ENCODE data around the gene RRM2.
"Not testable (repeated sequence)": the region's sequence is repeated elsewhere in the genome, so short reads cannot be mapped to it uniquely, and the experiment has no call there.

Gene RRM2

DNA sequence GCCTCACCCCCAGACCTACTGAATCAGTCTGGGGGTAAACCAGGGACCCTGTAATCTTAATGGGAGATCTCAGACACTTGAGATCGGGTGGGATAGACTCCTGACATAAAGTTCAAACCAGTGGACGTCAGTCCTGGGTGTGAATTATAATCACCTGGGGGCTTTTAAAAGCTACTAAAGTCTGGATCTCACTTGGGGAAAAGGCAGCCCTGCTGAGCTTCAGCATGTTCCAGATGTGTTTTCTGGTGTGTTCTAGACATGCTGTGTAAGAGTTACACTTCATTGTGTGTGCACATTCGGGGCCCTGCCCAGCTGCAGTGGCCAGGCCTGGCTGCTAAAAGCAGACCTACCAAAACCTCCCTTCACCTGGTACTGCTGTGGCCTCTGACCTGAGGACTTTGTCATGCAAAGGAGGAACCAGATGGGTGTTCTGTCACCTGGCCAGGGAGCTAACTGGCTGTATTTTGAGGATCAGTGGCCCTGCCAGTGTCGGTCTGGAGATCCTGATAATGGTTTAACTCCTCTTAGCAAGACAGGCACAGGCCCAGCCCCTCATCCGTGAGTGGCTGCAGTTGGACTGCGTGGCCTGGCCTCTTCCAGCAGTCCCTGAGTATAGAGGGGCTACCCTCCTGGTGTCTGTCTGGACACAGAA lies 10.6 kb downstream of the RRM2 start:
- DNase-seq, result no peak

DNA sequence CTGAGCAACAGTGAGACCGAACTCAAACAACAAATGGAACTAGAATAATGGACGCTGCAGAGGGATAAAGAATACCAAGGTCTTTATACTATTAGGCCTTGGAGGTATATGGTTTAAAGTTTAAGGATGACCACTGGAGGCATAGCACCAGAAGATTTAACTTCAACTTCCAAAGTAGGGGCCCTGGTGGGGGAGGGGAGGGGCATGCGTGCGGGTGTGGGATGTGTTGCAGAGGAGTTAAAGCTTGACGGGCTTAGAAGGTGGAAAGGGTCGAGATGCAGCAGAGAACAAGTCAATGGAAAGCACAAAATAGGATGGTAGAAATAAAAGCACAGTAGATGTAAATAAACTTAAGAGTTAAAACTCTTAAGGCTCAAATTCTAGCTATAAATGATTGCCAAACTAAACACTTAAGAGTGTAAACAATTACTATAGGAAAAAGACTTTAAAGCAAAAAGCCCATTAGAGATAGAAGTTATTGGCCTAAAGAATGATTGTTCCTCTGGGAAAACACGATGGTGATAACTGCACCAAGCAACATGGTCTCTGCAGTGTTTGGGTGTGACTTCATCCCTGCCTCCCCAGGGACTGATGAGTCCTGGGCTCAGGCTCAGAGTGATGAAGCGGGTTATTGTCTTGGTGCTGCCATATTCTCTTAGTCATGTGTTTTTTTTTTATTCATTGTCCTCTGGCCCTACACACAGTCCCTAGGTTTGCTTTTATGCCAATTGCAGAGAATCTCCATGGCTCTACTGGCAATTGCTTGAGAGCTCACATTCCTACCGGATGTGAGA lies 13.0 kb downstream of the RRM2 start:
- DNase-seq, result peak; percentile 44 to 47

DNA sequence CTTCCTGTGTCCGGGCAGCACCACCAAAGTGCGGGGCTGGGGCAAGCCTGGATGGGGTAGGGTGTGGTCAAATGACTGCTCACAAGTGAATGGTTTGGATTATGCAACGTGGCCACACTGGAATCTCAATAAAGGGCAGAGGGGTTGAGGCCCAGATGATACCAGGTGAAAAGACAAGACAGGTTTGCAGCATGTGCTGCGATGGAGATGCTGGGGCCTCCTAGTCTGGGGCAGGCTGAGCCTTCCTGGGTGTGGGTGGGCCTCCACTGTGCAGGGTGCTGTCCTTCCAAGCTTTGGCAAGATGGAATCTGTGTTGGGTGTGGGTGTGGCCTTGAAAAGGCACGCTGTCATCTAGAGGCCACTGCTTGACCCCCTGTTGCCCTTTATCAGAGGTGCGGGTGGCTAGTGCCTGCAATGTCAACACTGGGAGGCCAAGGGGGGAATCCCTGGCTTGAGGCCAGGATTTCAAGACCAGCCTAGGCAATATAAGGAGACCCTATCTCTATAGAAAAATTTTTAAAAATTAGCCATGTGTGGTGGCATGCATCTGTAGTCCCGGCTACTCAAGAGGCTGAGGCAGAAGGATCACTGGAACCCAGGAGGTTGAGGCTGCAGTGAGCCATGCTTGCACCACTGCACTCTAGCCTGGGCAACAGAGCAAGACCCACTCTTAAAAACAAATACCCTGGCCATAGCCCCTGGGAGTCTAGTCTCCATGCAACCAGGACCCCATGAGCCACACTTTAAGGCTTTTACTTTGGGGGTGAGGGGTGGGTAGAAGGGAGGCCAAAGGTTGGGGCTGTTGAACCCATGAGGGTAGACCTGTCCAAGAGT lies 13.8 kb downstream of the RRM2 start:
- no peak for DNase-seq

DNA sequence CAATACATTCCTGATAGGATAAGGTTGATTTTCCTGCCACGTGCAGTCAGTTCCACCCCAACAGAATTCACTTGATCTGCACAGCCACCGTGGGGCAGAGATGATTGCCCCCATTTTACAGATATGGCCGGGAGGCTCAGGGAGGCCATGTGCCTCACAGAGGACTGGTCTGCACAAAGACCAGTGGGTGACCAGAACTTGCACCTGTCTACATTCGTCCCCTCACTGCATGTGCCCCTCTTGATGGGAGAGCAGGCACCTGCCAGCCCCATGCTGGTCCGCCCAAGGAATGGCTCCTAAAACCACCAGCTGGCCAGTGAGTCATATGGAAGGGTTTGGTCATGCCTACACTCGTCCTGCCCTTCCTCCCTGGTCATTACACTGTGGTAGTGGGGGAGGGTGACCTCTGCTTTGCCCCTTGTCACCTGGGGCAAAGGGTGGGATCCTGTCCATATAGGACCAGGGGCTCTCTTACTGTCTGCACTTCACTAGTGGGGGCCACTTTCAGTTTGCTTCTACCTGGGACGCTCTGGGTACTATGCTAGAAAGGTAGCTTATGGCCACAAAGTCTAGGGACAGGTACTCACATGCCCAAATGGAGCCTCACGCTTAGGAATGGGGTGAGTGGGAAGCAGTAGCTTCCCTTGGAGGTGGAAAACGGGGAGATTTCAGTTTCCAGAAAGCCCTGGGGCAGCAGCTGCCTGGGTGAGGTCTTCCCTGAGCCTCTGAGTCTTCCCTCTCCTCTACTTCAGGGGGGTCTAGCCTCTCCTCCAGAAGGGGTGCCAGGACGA lies 14.7 kb downstream of the RRM2 start:
- no peak for DNase-seq

DNA sequence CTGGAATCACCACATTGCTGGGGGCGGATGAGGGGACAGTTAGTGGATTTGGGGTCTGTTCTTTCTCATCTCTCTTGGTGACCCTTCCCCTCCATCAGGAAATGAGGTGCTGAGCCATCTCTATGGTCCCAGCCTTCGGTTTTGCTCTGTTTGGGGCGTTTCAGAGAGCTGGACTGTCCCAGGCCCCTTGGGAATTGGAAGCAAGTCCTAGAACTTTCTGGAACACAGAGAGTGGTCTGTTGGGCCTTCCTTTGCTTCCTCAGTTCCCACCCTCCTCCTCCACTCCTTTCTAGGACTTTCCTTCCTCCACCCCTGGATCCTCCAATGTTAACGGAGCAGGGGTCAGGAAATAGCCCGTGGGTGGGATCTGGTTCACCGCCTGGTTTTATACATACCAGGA lies 17.0 kb downstream of the RRM2 start:
- DNase-seq, result no peak

- no peak for DNase-seq
Measured at GRCh38 chr2:10140841-10141610, 18.5 kb downstream of the RRM2 start.

GRCh38 chr2:10141736-10142639 lies 19.4 kb downstream of the RRM2 start:
- DNase-seq, result peak in 1 of 2 experiments; percentile 48

GRCh38 chr2:10142640-10142965 lies 20.1 kb downstream of the RRM2 start:
- no peak for DNase-seq

GRCh38 chr2:10144771-10145518 lies 22.4 kb downstream of the RRM2 start:
- no peak for DNase-seq

DNA sequence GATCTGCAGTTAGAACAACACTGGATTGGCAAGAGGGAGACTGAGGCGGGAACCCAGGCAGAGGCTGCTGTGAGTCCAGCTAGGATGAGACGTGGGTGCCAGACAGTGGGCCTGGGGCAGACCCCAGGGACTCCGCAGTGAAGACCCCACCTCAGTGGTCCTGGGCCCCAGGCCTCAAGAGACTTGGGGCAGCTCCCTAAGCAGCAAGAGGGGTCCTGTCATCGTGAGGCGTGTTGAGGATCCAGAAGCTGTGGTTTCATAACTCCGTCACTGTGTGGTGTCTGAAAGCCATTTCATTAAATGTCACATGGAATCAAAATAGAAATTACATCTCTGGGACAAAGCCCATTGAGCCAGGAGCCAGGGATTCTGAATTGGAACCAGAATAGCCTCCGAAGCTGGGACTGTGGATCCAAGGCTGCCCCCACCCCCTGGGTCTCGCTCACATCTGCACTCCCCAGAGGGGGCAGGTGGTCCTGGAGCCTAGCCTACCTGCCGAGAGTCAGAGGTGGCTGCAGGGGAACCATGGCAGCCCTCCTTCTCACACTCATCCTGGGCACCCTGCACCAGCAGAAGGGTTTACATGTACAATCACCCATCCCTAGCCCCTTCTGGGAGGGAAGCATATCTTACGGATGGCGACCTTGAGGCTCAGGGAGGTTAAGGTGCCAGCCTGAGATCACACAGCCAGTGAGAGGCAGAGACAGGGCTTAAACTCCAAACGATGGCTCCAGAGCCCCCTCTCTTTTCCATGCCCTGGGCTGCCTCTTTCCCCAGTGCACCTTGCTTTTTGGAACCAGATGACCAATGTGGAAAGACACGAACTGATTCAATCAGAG lies 23.2 kb downstream of the RRM2 start:
- DNase-seq, result no peak

DNA sequence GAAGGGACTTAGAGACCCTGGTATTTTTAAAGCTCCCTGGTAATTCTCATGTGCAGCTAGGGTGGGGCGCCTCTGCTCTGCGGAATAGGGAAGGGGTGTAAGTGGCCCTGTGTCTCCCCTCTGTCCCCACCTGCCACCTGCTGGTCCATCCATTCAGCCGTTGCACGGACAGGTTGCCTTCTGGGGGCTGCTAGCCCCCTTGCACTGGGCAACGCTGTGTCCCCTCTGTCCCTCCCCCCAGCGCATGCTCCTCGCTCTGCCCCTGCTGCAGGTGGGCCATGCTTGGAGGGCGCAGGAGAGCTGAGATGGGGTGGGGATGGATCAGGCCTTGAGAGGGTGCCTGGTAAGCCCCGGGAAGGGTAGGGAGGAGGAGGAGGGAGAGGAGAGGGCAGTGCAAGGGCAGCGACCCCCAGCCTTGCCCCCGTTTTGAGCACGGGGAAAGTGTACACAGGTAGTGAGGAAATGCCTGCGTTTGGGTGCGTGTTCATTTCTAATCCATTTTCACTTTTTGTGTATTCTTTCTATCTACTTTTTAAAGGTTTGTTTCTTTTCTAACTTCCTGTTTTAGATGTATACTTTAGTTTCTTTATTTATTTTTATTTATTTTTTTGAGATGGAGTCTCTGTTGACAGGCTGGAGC lies 23.9 kb downstream of the RRM2 start:
- DNase-seq, result no peak

DNA sequence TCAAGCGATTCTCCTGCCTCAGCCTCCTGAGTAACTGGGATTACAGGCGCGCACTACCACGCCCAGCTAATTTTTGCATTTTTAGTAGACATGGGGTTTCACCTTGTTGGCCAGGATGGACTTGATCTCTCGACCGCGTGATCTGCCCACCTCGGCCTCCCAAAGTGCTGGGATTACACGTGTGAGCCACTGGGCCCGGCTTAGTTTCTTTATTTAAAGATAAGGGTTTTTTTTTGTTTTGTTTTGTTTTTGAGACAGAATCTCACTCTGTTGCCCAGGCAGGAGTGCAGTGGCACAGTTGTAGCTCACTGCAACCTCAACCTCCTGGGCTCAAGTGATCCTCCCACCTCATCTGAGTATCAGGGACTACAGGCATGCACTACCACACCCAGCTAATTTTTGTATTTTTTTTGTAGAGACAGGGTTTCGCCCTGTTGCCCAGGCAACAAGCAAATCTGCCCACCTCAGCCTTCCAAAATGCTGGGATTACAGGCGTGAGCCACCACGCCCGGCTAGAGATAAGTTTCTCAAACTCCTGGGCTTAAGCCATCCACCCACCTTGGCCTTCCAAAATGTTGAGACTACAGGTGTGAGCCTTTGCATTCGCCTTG lies 24.6 kb downstream of the RRM2 start:
- DNase-seq, result not testable (repeated sequence)

DNA sequence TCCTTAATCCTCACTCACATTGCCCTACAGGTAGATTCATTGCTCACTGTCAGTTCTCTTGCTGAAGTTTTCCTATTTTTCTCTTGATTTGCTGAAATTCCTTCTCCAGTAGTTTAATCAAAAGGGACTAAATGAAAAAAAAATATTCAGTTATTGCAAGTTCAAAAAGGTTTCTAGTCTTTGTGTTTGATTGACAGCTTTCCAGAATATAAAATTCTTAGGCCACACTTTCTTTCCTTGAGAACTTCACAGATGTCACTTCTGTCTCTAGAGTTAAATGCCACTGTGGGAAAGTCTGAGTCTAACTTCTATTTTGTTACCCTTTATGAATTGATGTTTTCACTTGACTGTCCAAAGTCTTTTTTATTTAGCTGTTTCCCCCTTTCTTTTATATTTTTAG lies 25.7 kb downstream of the RRM2 start:
- no peak for DNase-seq

- no peak for DNase-seq
Measured at GRCh38 chr2:10149635-10150034, 27.1 kb downstream of the RRM2 start.

DNA sequence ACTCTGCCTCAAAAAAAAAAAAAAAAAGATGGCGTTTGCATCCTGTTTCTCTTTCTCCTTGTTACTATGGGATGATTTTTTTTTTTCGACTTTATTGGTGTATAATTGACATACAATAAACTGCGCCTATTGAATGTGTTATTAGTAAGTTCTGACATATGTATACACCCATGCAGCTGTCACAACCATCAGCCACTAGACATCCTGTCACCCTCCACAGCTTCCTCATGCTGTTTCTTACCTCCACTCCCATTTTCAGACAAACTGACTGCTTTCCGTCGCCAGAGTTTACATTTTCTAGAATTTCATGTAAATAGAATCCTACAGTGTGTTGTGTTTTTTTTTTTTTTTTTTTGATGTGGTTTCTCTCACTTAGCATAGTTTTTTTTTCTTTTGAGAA lies 27.9 kb downstream of the RRM2 start:
- DNase-seq, result no peak

- DNase-seq, result no peak
Measured at GRCh38 chr2:10151462-10151861, 28.9 kb downstream of the RRM2 start.

GRCh38 chr2:10157293-10157692 lies 34.8 kb downstream of the RRM2 start:
- DNase-seq, result no peak

DNA sequence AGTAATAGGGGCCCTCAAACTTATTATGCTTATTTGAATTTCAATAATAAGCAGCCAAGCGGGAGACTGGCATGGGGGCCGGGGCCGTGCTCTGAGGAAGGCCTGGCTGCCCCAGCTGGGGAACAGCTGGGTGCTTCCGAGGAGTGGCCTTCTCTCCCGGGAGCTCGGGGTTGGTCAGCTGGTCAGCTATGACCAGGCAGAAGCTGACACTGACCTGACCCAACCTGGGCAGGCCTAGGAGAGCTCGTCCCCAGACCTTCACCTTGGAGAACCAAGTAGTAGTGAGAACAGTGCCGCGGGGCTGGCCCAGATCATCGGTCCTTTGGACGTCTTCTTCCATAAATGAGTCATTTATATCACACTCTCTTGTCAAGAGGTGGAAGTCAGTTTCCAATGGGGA lies 36.1 kb downstream of the RRM2 start:
- DNase-seq, result no peak
